Astrocyte of the cerebellum (primary cell): ENCODE data around the gene ARRB1.
"Not testable (repeated sequence)": the region's sequence is repeated elsewhere in the genome, so short reads cannot be mapped to it uniquely, and the experiment has no call there.

ENCODE experiments used
- DNase-seq: peaks from one replicate; pipeline ENCODE4 v3.0.0-alpha.2; 2011; ENCODE audit warnings: low read depth
- H3K4me3 ChIP-seq: 2 replicates; pipeline ENCODE4 v1.5.1; 2011; ENCODE audit warnings: mild to moderate bottlenecking, low read depth, low read length, moderate library complexity
- in situ Hi-C: cut with HindIII; loops from 2 replicates; pipeline ENCODE4 v1.10.0; 2017; ENCODE audit warnings: low sequenced_read_pairs
- TF ChIP-seq, protein P1 (sequence below): IDR thresholded peaks from 2 replicates; pipeline ENCODE4 v1.5.1; 2012; ENCODE audit warnings: low read length, low read depth, moderate library complexity, mild to moderate bottlenecking; ENCODE audit errors: missing control alignments

The ARRB1 gene

DNA sequence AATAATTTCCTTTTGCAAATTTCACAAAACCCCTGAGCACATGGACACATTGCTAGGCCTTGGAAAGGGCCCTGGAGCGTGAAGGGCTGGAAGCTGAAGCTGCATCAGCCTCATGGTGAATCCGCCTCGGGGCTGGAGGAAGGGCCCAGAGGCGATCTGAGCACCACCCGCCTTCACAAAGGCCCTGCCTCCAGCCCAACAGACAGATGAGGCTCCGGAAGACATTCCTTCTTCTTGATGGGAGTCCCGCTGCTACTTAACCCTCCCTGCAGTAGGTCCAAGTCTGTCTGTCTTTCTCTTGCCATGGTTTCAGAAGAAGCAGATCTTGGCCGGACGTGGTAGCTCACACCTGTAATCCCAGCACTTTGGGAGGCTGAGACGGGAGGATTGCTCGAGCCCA is 16.5 kb downstream of the ARRB1 start:
- no peak for DNase-seq
- H3K4me3 ChIP-seq = no peak overlapping the region
- TF ChIP-seq, protein P1, sequence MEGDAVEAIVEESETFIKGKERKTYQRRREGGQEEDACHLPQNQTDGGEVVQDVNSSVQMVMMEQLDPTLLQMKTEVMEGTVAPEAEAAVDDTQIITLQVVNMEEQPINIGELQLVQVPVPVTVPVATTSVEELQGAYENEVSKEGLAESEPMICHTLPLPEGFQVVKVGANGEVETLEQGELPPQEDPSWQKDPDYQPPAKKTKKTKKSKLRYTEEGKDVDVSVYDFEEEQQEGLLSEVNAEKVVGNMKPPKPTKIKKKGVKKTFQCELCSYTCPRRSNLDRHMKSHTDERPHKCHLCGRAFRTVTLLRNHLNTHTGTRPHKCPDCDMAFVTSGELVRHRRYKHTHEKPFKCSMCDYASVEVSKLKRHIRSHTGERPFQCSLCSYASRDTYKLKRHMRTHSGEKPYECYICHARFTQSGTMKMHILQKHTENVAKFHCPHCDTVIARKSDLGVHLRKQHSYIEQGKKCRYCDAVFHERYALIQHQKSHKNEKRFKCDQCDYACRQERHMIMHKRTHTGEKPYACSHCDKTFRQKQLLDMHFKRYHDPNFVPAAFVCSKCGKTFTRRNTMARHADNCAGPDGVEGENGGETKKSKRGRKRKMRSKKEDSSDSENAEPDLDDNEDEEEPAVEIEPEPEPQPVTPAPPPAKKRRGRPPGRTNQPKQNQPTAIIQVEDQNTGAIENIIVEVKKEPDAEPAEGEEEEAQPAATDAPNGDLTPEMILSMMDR = no peak
- in situ Hi-C loops = loop anchor here (5.0 kb wide), 1 partner anchor 187 kb away; no protein-coding TSS in a partner anchor

DNA sequence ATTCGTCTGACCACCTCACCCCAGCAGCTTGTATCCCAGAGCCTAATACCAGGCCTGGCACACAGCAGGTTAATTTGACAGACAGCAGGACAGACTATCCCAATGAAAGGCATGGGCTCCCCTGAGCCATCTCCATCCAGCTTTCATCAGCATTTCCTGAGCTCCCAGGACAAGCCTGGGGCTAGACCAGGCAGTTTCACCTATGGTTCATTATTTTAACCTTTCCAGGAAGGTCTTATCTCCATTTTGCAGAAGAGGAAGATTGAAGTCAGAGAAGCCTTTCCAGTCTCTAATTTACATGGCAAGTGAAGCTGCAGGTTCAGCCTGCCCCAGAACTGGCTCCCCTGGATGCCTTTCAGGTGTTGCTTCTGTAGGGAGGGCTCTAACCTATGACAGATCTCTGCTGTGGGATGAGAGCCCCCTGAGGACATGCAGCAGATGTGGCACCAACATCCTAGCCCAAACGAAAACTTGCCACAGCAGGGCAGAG is 17.0 kb downstream of the ARRB1 start:
- no peak for DNase-seq
- no peak overlapping the region for H3K4me3 ChIP-seq
- in situ Hi-C loops = no loop called here
- TF ChIP-seq, protein P1 = no peak

DNA sequence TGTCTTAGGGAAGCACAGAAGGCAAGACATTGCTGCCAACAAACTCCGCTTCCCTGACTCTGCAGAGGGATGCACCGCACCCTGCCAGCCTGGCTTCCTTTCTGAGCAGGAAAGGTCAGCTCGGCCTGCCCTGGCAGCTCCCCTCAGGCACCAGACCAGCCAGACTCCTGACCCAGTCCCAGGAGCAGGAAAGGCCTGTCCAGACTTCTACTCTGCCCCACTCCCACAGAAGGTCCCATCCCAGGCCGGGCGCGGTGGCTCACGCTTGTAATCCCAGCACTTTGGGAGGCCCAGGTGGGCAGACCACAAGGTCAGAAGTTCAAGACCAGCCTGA is 17.7 kb downstream of the ARRB1 start:
- no peak for DNase-seq
- in situ Hi-C loops = no loop called here
- H3K4me3 ChIP-seq = no peak overlapping the region
- TF ChIP-seq, protein P1 = no peak

DNA sequence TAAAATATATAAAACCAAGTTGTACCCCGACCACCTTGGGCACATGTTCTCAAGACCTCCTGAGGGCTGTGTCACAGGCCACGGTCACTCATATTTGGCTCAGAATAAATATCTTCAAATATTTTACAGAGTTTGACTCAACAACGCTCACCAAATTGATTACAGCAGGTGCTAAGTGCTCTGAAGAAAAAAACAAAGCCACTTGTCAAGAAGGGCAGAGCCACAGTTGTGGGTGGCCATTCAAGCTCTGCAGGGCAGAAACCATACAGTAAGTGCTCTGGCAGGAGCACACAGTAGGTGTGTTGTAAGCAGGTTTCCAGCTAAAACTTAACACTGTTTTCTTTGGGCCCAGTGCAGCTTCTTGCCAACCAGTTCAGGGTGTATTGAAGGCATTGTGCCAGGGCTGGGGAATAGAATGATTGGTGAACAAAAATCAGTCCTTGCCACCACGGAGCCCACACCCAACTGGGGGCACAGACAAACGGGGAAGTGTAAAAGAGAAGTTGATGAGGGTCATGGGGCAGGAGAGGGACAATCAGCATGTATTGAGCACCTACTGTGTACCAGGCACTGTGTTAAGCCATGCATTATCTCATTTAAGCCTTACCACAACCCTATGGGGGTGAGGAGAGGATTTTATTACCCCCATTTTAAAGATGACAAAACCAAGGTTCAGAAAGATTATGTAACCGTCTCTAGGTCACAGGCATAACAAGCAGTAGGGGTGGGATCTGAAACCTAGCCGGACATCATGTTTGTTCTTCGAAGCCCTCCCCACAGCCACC is 18.2 kb downstream of the ARRB1 start:
- DNase-seq = no peak
- H3K4me3 ChIP-seq = no peak overlapping the region
- TF ChIP-seq, protein P1 = no peak
- in situ Hi-C loops = no loop called here

- H3K4me3 ChIP-seq, in situ Hi-C loops, DNase-seq: not testable (repeated sequence)
Measured at GRCh38 chr11:75331761-75332160, 19.7 kb downstream of the ARRB1 start.

DNA sequence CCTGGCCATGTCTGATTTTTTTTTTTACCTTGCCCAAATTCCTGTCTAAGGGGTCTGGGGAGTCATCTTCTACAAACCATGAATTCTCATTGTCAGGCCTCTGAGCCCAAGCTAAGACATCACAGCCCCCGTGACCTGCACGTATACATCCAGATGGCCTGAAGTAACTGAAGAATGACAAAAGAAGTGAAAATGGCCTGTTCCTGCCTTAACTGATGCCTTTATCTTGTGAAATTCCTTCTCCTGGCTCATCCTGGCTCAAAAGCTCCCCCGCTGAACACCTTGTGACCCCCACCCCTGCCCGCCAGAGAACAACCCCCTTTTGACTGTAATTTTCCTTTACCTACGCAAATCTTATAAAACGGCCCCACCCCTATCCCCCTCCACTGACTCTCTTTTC is 20.2 kb downstream of the ARRB1 start:
- in situ Hi-C loops, H3K4me3 ChIP-seq, DNase-seq: not testable (repeated sequence)

DNA sequence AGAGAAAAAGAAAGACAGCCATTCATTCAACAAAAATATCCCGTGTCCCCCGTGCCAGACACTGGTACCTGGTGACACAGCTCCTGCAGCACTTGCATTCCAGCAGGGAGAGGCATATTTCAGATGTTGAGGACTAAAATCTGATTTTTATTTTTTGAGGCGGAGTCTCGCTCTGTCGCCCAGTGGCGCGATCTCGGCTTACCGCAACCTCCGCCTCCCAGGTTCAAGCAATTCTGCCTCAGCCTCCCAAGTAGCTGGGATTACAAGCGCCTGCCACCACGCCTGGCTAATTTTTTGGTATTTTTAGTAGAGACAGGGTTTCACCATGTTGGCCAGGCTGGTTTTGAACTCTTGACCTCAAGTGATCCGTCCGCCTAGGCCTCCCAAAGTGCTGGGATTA is 20.6 kb downstream of the ARRB1 start:
- H3K4me3 ChIP-seq, DNase-seq, in situ Hi-C loops: not testable (repeated sequence)

DNA sequence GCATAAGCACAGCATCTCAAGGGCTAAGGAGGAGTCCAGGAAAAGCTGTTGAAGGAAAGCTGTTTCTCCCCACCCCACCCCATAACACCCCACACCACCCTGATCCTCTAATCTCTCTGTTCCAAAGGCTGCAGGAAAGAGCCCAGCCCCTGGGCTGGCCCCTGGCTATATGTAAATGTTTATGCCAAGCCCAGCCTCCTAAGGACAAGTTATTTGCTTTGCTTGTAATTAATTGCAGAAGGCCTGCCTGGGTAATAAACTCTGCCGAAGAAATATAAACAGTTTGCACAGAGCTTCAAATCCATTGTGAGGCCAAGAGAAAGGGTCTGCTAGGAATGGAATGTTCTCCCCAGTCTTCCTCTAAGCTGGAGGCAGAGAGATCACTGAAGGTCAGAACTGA is 21.2 kb downstream of the ARRB1 start:
- in situ Hi-C loops = no loop called here
- H3K4me3 ChIP-seq = no peak overlapping the region
- TF ChIP-seq, protein P1 = no peak
- DNase-seq = no peak
